Measurements from ENCODE around the gene DNAH10. TPM values are rescaled to one million over a fixed set of nuclear protein-coding genes. Genes with fewer than 3 reads are reported as not detected.

The DNAH10 gene
- total RNA-seq, 1 donor from 2014 or later: under 0.01 TPM

- H3K27me3 ChIP-seq (ENCODE audit: control insufficient read depth, insufficient read depth, low read length): no peaks in the 10 kb centered on the region
- no peak for FAIRE-seq
- TF ChIP-seq, protein P1, sequence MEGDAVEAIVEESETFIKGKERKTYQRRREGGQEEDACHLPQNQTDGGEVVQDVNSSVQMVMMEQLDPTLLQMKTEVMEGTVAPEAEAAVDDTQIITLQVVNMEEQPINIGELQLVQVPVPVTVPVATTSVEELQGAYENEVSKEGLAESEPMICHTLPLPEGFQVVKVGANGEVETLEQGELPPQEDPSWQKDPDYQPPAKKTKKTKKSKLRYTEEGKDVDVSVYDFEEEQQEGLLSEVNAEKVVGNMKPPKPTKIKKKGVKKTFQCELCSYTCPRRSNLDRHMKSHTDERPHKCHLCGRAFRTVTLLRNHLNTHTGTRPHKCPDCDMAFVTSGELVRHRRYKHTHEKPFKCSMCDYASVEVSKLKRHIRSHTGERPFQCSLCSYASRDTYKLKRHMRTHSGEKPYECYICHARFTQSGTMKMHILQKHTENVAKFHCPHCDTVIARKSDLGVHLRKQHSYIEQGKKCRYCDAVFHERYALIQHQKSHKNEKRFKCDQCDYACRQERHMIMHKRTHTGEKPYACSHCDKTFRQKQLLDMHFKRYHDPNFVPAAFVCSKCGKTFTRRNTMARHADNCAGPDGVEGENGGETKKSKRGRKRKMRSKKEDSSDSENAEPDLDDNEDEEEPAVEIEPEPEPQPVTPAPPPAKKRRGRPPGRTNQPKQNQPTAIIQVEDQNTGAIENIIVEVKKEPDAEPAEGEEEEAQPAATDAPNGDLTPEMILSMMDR (IDR thresholded peaks at IDR 0.05; ENCODE audit: insufficient read depth, low read length, severe bottlenecking): no peak
Measured at GRCh38 chr12:123734268-123734667, 27.8 kb upstream of the DNAH10 start.

GRCh38 chr12:123741937-123742572 lies 20.0 kb upstream of the DNAH10 start:
- Histone ChIP-seq H3K27me3 (ENCODE audit: control insufficient read depth, insufficient read depth, low read length) (no peaks in the 10 kb centered on the region), H3K4me3 (ENCODE audit: low read depth, low read length) (no peak overlapping the region), H3K36me3 (ENCODE audit: control insufficient read depth, insufficient read depth, low read length) (peaks cover 8% of the 10 kb centered on the region)
- DNase-seq (ENCODE audit: low read depth): no peak
- TF ChIP-seq, protein P1 (IDR thresholded peaks at IDR 0.05; ENCODE audit: insufficient read depth, low read length, severe bottlenecking): no peak
- FAIRE-seq: no peak

More at GRCh38 chr12:123734268-123734667, 27.8 kb upstream of the DNAH10 start:
- peaks cover 14% of the 10 kb centered on the region for H3K36me3 ChIP-seq (ENCODE audit: control insufficient read depth, insufficient read depth, low read length)
- no peak for DNase-seq (ENCODE audit: low read depth)
- H3K4me3 ChIP-seq (ENCODE audit: low read depth, low read length): no peak overlapping the region

- DNase-seq (ENCODE audit: low read depth) (no peak), FAIRE-seq (no peak)
- Histone ChIP-seq H3K36me3 (ENCODE audit: control insufficient read depth, insufficient read depth, low read length) (peaks cover 8% of the 10 kb centered on the region), H3K4me3 (ENCODE audit: low read depth, low read length) (no peak overlapping the region), H3K27me3 (ENCODE audit: control insufficient read depth, insufficient read depth, low read length) (no peaks in the 10 kb centered on the region)
- TF ChIP-seq, protein P1 (IDR thresholded peaks at IDR 0.05; ENCODE audit: insufficient read depth, low read length, severe bottlenecking): no peak
Measured at GRCh38 chr12:123743002-123743401, 19.1 kb upstream of the DNAH10 start.

DNA sequence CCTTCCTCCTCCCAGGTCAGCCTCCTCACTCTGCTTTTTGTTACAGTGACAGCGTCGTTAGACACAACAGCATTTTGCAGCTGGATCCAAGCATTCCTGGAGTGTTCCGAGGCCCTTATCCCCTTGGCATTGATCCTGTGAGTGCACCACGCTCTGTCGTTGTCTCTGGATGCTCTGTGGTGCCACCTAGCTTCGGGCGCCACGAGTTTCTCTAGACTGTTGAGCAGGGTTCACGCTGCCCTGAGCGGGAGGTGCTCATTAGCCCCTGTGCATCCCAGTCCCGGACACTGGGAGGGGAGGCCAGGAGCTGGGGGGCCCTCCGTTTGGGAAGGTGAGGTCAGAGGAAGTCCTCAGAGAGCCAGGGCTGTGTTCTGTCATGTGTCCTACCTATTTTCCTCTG lies 17.3 kb upstream of the DNAH10 start:
- Histone ChIP-seq H3K36me3 (ENCODE audit: control insufficient read depth, insufficient read depth, low read length) (peaks cover 5% of the 10 kb centered on the region), H3K27me3 (ENCODE audit: control insufficient read depth, insufficient read depth, low read length) (no peaks in the 10 kb centered on the region), H3K4me3 (ENCODE audit: low read depth, low read length) (no peak overlapping the region)
- FAIRE-seq (no peak), DNase-seq (ENCODE audit: low read depth) (no peak)
- TF ChIP-seq, protein P1 (IDR thresholded peaks at IDR 0.05; ENCODE audit: insufficient read depth, low read length, severe bottlenecking): peak; percentile 7

DNA sequence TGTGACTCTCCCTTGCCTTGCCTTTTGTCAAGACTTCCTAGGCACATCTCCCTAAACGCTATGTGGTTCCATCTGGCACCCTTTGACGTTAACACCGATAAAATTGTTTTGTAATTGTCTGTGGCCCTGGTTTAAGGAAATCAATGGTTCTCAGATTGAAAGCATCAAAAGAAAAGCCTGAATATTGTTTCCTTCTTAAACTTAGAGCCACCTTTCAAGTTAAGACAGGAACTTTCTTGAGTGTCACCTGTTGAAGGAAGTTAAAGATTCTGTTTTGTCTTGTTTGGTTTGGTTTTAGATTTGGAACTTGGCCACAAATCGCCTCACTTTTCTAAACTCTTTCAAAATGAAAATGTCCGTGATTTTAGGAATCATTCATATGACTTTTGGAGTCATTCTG lies 14.8 kb upstream of the DNAH10 start:
- H3K36me3 ChIP-seq (ENCODE audit: control insufficient read depth, insufficient read depth, low read length): peaks cover 10% of the 10 kb centered on the region
- H3K4me3 ChIP-seq (ENCODE audit: low read depth, low read length): no peak overlapping the region
- no peaks in the 10 kb centered on the region for H3K27me3 ChIP-seq (ENCODE audit: control insufficient read depth, insufficient read depth, low read length)
- no peak for FAIRE-seq
- peak; percentile 10 for DNase-seq (ENCODE audit: low read depth)
- TF ChIP-seq, protein P1 (IDR thresholded peaks at IDR 0.05; ENCODE audit: insufficient read depth, low read length, severe bottlenecking): no peak

DNA sequence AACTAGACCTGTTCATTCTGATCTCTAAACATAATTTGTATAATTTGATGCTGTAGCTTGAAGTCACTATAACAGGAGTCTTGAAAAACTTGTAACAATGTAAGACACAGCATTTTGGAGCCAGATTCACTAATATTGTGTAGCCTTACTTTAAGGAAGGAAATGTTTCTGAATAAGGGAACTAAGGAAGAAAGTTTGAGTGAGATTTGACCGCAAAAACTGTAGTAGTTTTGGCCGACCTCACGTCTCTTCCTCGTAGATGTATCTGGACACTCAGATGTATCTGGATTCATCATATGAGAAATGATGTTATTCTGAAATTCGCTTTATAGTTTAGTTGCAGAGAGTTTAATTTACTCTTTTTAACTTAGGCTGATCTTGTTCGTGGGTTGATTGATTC lies 13.9 kb upstream of the DNAH10 start:
- no peaks in the 10 kb centered on the region for H3K27me3 ChIP-seq (ENCODE audit: control insufficient read depth, insufficient read depth, low read length)
- H3K4me3 ChIP-seq (ENCODE audit: low read depth, low read length): no peak overlapping the region
- DNase-seq (ENCODE audit: low read depth) (no peak), FAIRE-seq (no peak)
- TF ChIP-seq, protein P1 (IDR thresholded peaks at IDR 0.05; ENCODE audit: insufficient read depth, low read length, severe bottlenecking): no peak
- peaks cover 10% of the 10 kb centered on the region for H3K36me3 ChIP-seq (ENCODE audit: control insufficient read depth, insufficient read depth, low read length)
